ENCODE results near the gene CACNB3.

CACNB3 gene

GRCh38 chr12:48817873-48818830, at the start of gene CACNB3:
CACNB3 (plus strand) TSS chr12:48818496; CDS start chr12:48818930, 434 bp downstream.
- peak; percentile 81 to 85 for DNase-seq

- no peak for DNase-seq
These were observed 49.6 kb upstream of the CACNB3 start for GRCh38 chr12:48768736-48769135.

GRCh38 chr12:48770756-48771155, 47.5 kb upstream of the CACNB3 start:
- DNase-seq, result no peak

GRCh38 chr12:48771588-48772112, 46.6 kb upstream of the CACNB3 start:
- no peak for DNase-seq

- DNase-seq, result no peak
These were observed 44.6 kb upstream of the CACNB3 start for GRCh38 chr12:48773686-48774085.

GRCh38 chr12:48774516-48774915, 43.8 kb upstream of the CACNB3 start:
- DNase-seq, result no peak

- no peak for DNase-seq
These were observed 43.0 kb upstream of the CACNB3 start for GRCh38 chr12:48775299-48775698.

- DNase-seq, result no peak
These were observed 42.2 kb upstream of the CACNB3 start for GRCh38 chr12:48775991-48776649.

GRCh38 chr12:48776956-48777355, 41.3 kb upstream of the CACNB3 start:
- DNase-seq, result no peak

- no peak for DNase-seq
These were observed 40.5 kb upstream of the CACNB3 start for GRCh38 chr12:48777501-48778400.

GRCh38 chr12:48779869-48780268, 38.4 kb upstream of the CACNB3 start:
- no peak for DNase-seq

GRCh38 chr12:48780381-48781025, 37.8 kb upstream of the CACNB3 start:
- no peak for DNase-seq

GRCh38 chr12:48781750-48782456, 36.4 kb upstream of the CACNB3 start:
- no peak for DNase-seq

- no peak for DNase-seq
These were observed 35.6 kb upstream of the CACNB3 start for GRCh38 chr12:48782457-48783395.

- DNase-seq, result no peak
These were observed 34.9 kb upstream of the CACNB3 start for GRCh38 chr12:48783432-48783831.

GRCh38 chr12:48786591-48787544, 31.4 kb upstream of the CACNB3 start:
- DNase-seq, result no peak

- DNase-seq, result no peak
These were observed 30.3 kb upstream of the CACNB3 start for GRCh38 chr12:48787791-48788523.

- DNase-seq, result no peak
These were observed 29.8 kb upstream of the CACNB3 start for GRCh38 chr12:48788524-48788853.

Measured in stimulated activated CD4-positive, alpha-beta T cell treated with anti-CD3 and anti-CD28 coated beads, Interleukin-2, amount 100 ng/mL, for 24 hours (primary cell).